Vagina (tissue), 2 donors: ENCODE measurements around the gene NES.

Experiments used
- POLR2A ChIP-seq, 2 donors: fragments of 450-650 bp; IDR thresholded peaks; one replicate each; pipeline ENCODE4 v1.6.1; 2017; ENCODE audit warnings: antibody characterized with exemption in 2 of 2, mild to moderate bottlenecking in 2 of 2, moderate library complexity in 2 of 2
- POLR2AphosphoS5 ChIP-seq, 2 donors: sonication (generic); formaldehyde crosslinking; IDR thresholded peaks; one replicate each; pipeline ENCODE4 v1.9.0; 2017; ENCODE audit warnings: antibody characterized with exemption in 2 of 2, mild to moderate bottlenecking in 2 of 2, low read depth in 1 of 2; ENCODE audit not compliant: insufficient read depth in 1 of 2
- TF ChIP-seq, protein P1 (sequence below), 3 experiments: fragments of 450-650 bp in 2 of 3; fragments of 200-600 bp in 1 of 3; sonication (generic) in 1 of 3; IDR thresholded peaks; one replicate each; pipeline ENCODE4 v1.5.1; 2017 to 2019; ENCODE audit warnings: antibody characterized with exemption in 3 of 3, mild to moderate bottlenecking in 2 of 3, moderate library complexity in 2 of 3

DNA sequence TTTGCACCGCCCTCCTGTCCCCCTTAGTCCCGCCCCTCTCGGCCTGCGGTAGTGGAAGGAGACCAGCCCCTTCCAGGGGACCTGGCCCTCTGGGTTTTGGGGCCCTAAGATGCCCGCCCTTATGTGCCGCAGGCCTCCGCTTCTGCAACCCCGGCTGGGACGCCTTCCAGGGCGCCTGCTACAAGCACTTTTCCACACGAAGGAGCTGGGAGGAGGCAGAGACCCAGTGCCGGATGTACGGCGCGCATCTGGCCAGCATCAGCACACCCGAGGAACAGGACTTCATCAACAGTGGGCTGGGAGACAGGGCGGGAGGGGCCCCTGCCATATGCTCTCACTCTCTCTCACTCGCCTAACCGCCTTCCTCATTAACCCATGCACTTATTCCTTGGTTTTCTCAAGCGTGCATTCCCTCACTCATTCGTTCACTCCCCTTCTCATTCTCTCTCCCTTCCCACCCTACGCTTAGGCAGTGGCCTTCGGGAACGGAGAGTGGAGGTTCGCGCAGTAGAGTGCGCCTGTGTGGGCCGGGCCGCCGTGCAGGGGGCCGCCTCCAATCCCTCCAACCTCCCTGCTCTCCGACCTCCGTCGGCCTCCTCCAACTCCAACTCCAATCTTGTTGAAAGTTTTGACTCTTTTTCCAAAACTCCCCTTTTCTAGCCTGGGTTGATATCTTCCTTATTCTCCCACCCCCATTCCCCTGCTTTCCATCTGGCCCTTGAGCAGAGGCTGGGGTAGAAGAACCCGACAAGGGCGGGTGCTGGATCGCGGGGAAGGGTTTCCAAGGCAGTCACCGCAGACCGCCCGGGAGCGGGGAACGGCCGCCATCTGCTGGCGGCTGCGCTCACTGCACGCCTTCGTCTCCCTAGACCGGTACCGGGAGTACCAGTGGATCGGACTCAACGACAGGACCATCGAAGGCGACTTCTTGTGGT, 20.1 kb downstream of the NES start:
- TF ChIP-seq, protein P1, sequence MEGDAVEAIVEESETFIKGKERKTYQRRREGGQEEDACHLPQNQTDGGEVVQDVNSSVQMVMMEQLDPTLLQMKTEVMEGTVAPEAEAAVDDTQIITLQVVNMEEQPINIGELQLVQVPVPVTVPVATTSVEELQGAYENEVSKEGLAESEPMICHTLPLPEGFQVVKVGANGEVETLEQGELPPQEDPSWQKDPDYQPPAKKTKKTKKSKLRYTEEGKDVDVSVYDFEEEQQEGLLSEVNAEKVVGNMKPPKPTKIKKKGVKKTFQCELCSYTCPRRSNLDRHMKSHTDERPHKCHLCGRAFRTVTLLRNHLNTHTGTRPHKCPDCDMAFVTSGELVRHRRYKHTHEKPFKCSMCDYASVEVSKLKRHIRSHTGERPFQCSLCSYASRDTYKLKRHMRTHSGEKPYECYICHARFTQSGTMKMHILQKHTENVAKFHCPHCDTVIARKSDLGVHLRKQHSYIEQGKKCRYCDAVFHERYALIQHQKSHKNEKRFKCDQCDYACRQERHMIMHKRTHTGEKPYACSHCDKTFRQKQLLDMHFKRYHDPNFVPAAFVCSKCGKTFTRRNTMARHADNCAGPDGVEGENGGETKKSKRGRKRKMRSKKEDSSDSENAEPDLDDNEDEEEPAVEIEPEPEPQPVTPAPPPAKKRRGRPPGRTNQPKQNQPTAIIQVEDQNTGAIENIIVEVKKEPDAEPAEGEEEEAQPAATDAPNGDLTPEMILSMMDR (IDR thresholded peaks at IDR 0.05), result peak; percentile 87 to 91 (median 88)
- peak; percentile 22 to 31 for TF ChIP-seq POLR2AphosphoS5 (IDR thresholded peaks at IDR 0.05; ENCODE audit: insufficient read depth in 1 of 2, low read depth in 1 of 2)
- no peak for TF ChIP-seq POLR2A (IDR thresholded peaks at IDR 0.05)
